VCaP (cell line): ENCODE data around the gene SDK1.
A peak's percentile ranks its signal among the peaks of the same experiment; 100 is the strongest.

Source experiments
- H3K27ac ChIP-seq: fragments of 450-650 bp; 2 replicates; pipeline ENCODE4 v1.5.1; 2017
- TF ChIP-seq, protein P1 (sequence below): fragments of 450-650 bp; conservative IDR thresholded peaks from 2 replicates; pipeline ENCODE4 v1.5.1; 2017; ENCODE audit warnings: mild to moderate bottlenecking, moderate library complexity

The SDK1 gene

DNA sequence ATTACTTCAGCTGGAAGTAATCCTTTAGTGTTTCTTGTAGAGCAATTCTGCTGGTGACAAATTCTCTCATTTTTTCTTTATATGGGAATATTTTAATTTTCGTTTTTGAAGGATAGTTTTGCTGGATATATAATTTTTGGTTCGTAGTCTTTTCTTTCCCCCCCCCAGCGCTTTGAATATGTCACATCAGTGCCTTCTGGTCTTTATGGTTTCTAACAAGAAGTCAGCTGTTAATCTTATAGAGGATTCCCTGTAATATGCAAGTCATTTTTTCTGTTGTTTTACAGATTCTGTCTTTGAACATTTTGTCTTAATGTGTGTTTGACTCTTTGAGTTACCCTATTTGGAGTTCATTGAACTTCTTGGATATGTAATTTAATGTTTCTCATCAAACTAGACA is 96.3 kb downstream of the SDK1 start:
- TF ChIP-seq, protein P1, sequence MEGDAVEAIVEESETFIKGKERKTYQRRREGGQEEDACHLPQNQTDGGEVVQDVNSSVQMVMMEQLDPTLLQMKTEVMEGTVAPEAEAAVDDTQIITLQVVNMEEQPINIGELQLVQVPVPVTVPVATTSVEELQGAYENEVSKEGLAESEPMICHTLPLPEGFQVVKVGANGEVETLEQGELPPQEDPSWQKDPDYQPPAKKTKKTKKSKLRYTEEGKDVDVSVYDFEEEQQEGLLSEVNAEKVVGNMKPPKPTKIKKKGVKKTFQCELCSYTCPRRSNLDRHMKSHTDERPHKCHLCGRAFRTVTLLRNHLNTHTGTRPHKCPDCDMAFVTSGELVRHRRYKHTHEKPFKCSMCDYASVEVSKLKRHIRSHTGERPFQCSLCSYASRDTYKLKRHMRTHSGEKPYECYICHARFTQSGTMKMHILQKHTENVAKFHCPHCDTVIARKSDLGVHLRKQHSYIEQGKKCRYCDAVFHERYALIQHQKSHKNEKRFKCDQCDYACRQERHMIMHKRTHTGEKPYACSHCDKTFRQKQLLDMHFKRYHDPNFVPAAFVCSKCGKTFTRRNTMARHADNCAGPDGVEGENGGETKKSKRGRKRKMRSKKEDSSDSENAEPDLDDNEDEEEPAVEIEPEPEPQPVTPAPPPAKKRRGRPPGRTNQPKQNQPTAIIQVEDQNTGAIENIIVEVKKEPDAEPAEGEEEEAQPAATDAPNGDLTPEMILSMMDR = no peak
- H3K27ac ChIP-seq = no peak overlapping the region

DNA sequence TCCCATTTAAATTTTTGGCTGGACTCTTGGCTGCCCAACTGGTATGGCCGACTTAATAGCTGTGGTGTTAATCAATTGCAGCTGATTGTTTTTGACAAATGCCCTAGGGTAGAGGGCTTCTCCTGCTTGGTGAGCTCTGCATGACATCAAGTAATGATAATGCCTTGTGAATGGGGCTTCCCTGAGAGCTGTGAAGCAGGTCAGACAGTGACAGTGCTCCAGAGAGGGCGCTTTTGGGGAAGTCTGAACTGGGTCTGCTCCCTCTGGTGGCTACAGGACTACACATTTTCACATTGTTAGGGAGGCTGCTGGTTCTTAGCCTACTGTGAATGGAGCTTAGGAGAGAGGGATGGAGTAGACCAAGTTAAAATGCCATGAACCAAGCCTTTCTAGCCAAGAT is 98.8 kb downstream of the SDK1 start:
- TF ChIP-seq, protein P1 = peak; percentile 39
- H3K27ac ChIP-seq = no peak overlapping the region

DNA sequence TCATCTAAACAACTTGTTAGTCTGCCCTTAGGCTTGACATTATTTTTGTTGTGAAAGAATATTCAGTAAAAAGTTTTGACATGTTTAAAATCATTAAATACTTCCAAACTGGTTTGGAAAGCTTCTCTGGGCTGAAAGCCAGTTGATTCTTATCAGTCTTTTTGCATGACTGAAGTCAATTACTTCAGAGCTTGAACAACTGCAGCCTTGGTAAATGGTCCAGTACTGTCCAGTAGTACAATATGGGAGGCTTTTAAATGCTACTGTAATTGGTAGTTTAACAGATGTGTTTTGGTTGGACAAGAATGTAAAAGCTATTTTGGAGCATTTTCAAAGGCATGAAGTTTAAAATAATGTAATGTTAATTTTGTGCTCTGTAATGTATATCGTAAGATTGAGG is 103.4 kb downstream of the SDK1 start:
- TF ChIP-seq, protein P1 = no peak
- H3K27ac ChIP-seq = peak overlapping the region; percentile 44

DNA sequence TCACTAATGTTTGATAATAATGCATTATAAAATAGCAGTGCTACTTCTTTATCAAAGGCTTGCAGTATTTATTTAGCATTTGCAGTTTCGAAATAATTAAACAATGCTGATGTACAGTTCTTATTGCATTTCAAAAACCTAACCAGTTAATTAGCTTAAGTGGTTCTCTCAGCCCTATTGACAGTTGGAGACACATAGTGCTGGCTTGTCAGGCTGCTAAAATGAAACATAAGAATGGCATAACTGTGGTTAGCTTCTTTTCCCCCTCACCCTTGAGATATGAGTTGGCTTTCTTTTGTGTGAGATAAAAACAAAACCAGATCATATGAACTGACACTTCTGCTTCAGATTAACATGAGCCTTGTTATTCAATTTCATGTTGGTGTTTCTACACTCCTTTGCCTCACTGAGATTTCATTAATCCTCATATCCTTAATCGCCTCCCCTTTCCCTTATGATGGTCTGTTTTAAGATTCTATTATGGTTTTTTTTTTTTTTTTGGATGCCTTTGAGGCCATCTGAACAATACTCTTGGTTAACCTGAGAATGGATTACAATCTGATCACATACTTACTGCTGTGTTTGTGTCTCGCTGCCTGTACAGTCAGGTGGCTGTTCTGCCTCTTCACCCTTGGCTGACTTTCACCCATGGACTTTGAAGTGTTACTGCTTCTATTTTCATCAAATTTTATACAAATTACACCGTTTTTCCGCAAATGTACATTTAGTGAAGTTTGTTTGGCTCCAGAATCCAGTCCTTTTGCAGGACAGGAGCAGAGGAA is 108.0 kb downstream of the SDK1 start:
- 0 out of 2 replicates have a peak overlapping the region, but pooled peaks have one; percentile 11 for H3K27ac ChIP-seq
- TF ChIP-seq, protein P1 = no peak

DNA sequence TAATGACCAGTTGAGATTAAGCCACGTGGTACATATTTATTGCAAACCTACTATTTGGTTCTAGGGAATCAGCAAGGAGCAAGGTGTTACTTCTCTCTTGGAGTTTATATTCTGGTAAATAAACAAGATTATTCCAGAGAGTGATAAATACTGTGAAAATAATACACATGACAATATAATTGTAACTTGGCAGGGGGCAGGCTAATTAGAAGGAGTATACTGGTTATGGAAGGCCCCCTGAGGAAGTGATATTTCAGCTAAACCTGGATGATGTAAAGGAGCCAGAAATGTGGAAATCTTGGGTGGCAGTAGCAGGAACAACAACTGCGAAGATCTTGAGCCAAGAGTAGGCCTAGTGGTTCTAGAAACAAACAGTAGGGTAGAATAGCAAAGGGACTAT is 111.8 kb downstream of the SDK1 start:
- H3K27ac ChIP-seq = no peak overlapping the region; the same call in 1 of the 2 replicates
- TF ChIP-seq, protein P1 = no peak

DNA sequence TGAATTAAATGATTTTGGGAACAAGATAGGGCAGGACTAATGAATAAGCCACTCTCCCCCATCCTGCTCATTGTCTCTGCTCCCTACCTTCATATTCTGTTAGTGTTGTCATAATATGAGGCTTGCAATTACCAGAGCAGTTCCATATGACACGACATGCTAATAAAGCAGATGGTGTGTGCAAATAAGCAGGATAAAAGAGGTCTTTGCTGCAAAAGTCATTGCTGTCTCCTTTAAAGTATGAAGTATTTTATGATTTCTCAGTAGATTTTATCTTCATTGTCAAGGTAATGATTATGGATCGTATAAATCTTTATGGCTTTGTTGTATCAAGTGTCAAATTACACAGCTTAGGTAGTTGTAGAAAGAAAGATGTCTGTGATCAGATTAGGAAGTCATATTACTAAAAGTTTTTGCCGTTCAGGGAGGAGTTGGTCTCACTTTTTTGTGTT is 114.8 kb downstream of the SDK1 start:
- TF ChIP-seq, protein P1 = no peak
- peak overlapping the region; percentile 84 for H3K27ac ChIP-seq

DNA sequence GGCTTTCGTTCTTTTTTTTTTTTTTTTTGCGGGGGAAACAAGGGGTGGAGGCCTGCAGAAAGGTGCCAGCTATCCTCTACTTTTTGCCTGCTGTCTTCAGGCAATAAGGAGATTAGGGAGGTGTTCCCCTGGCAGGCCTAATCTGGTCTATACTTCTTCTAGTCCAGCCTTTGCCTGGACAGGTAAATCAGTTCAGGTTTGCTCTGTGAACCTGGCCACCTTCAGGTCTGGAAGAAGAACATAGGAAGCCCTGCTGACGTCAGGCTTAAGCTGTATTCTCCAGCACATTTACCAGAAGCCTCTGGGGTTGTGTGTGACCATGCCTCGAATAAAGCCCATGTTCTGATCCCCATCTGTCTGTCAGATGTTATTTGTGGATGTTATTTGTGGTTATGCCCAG is 115.4 kb downstream of the SDK1 start:
- TF ChIP-seq, protein P1 = no peak
- H3K27ac ChIP-seq = peak overlapping the region; percentile 84
